Nephron (organoid): Measurements from ENCODE around the gene DUOX2.

Source experiments
- H3K27ac Mint-ChIP-seq, 3 experiments: 2 replicates each; pipeline ENCODE4 v1.8.0; 2020; ENCODE audit warnings: mixed read lengths in 3 of 3, mild to moderate bottlenecking in 2 of 3, moderate library complexity in 1 of 3
- H3K27me3 Mint-ChIP-seq: 2 replicates; pipeline ENCODE4 v1.8.0; 2021; ENCODE audit warnings: low read depth, mild to moderate bottlenecking, moderate library complexity, mixed read lengths
- H3K36me3 Mint-ChIP-seq: 2 replicates; pipeline ENCODE4 v1.8.0; 2020; ENCODE audit warnings: low read depth, mixed read lengths
- H3K4me1 Mint-ChIP-seq: 2 replicates; pipeline ENCODE4 v1.8.0; 2020; ENCODE audit warnings: mixed read lengths
- H3K4me3 Mint-ChIP-seq, 3 experiments: 2 replicates each; pipeline ENCODE4 v1.8.0; 2020; ENCODE audit warnings: mild to moderate bottlenecking in 3 of 3, mixed read lengths in 3 of 3, moderate library complexity in 2 of 3
- H3K9me3 Mint-ChIP-seq: 2 replicates; pipeline ENCODE4 v1.8.0; 2020; ENCODE audit warnings: mixed read lengths
- CTCF ChIP-seq, 3 experiments: fragments of 200-600 bp; sonication (generic); IDR thresholded peaks; one replicate each; pipeline ENCODE4 v1.5.0; 2021; ENCODE audit warnings: antibody characterized with exemption in 3 of 3; ENCODE audit not compliant: unreplicated experiment in 3 of 3

Gene DUOX2

GRCh38 chr15:45126535-45127158 lies 12.7 kb upstream of the DUOX2 start:
- Mint-ChIP-seq H3K9me3 (peaks cover 2% of the 10 kb centered on the region), H3K27ac (no peak overlapping the region), H3K4me1 (peaks cover 7% of the 10 kb centered on the region), H3K36me3 (no peaks in the 10 kb centered on the region), H3K27me3 (peaks cover 92% of the 10 kb centered on the region), H3K4me3 (no peak overlapping the region)
- TF ChIP-seq CTCF (IDR thresholded peaks at IDR 0.05; ENCODE audit: unreplicated experiment in 3 of 3), result peak in 2 of 3 experiments; percentile 32 to 36

GRCh38 chr15:45123397-45123796 lies 9.4 kb upstream of the DUOX2 start:
- H3K4me1 Mint-ChIP-seq, result peaks cover 3% of the 10 kb centered on the region
- H3K9me3 Mint-ChIP-seq, result peaks cover 2% of the 10 kb centered on the region
- H3K4me3 Mint-ChIP-seq, result no peak overlapping the region
- no peak for TF ChIP-seq CTCF (IDR thresholded peaks at IDR 0.05; ENCODE audit: unreplicated experiment in 3 of 3)
- peaks cover 72% of the 10 kb centered on the region for H3K27me3 Mint-ChIP-seq
- H3K27ac Mint-ChIP-seq, result no peak overlapping the region
- H3K36me3 Mint-ChIP-seq, result no peaks in the 10 kb centered on the region

DNA sequence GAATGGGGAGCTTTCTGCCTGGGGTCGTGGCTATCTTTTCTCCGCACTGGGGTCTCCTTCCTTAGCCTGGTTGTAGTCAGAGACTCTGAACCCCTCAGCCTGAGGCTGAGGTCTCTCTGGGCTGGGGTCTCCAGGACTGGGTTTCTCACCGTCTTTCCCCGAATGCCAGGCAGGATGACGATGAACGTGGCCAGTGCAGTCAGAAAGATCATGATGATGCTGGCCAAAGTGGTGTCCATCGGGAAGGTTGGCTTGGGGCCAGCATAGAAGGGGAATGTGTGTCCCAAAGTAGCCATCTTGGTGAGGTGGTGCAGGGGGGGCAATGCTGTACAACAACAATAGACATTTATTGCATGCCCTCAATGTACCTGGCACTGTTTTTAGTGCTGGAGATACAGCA lies 8.7 kb upstream of the DUOX2 start:
- TF ChIP-seq CTCF (IDR thresholded peaks at IDR 0.05; ENCODE audit: unreplicated experiment in 3 of 3), result no peak
- peaks cover 72% of the 10 kb centered on the region for H3K27me3 Mint-ChIP-seq
- peaks cover 5% of the 10 kb centered on the region for H3K4me1 Mint-ChIP-seq
- H3K9me3 Mint-ChIP-seq, result peaks cover 2% of the 10 kb centered on the region
- H3K4me3 Mint-ChIP-seq, result no peak overlapping the region
- H3K36me3 Mint-ChIP-seq, result no peaks in the 10 kb centered on the region
- no peak overlapping the region for H3K27ac Mint-ChIP-seq

- Mint-ChIP-seq H3K4me3 (no peak overlapping the region), H3K36me3 (no peaks in the 10 kb centered on the region), H3K4me1 (peaks cover 5% of the 10 kb centered on the region), H3K27me3 (peaks cover 76% of the 10 kb centered on the region), H3K9me3 (peaks cover 2% of the 10 kb centered on the region), H3K27ac (no peak overlapping the region)
- TF ChIP-seq CTCF (IDR thresholded peaks at IDR 0.05; ENCODE audit: unreplicated experiment in 3 of 3), result no peak
These were observed 7.9 kb upstream of the DUOX2 start for GRCh38 chr15:45121706-45122417.

- peaks cover 5% of the 10 kb centered on the region for H3K4me1 Mint-ChIP-seq
- H3K27ac Mint-ChIP-seq, result no peak overlapping the region
- no peak overlapping the region for H3K4me3 Mint-ChIP-seq
- H3K27me3 Mint-ChIP-seq, result peaks cover 77% of the 10 kb centered on the region
- peaks cover 2% of the 10 kb centered on the region for H3K9me3 Mint-ChIP-seq
- H3K36me3 Mint-ChIP-seq, result no peaks in the 10 kb centered on the region
- no peak for TF ChIP-seq CTCF (IDR thresholded peaks at IDR 0.05; ENCODE audit: unreplicated experiment in 3 of 3)
These were observed 7.0 kb upstream of the DUOX2 start for GRCh38 chr15:45121020-45121419.
